Common myeloid progenitor, CD34-positive (primary cell): ENCODE measurements around the gene GRK5.

Source experiments
- CTCF ChIA-PET: fragments of 350-600 bp; sonication (Branson Sonifier 250); formaldehyde crosslinking; loops from one replicate; lab custom pipeline; 2021; ENCODE audit warnings: antibody characterized with exemption; lab: Charles Lee
- POLR2A ChIA-PET: fragments of 350-600 bp; sonication (Branson Sonifier 250); formaldehyde crosslinking; loops from one replicate; lab custom pipeline; 2021; ENCODE audit warnings: antibody characterized with exemption; lab: Charles Lee
- DNase-seq, 3 donors: peaks; one replicate each; pipeline versions ENCODE4 v3.0.0 to v3.0.0-alpha.2; 2013
- H3K27ac ChIP-seq, 2 experiments: 1 replicate in 1 of 2; 2 replicates in 1 of 2; pipeline ENCODE4 v1.7.0; 2013; ENCODE audit warnings: inconsistent platforms in 2 of 2, low read length in 2 of 2, mild to moderate bottlenecking in 2 of 2, low read depth in 1 of 2, moderate library complexity in 1 of 2; ENCODE audit not compliant: severe bottlenecking in 2 of 2, insufficient read depth in 1 of 2, poor library complexity in 1 of 2
- H3K27me3 ChIP-seq, 5 experiments: replicated peaks in 2 of 5; 1 replicate in 3 of 5; 2 replicates in 2 of 5; pipeline versions ENCODE4 v1.6.1 to v1.7.0; 2013; ENCODE audit warnings: low read length in 4 of 5, mild to moderate bottlenecking in 2 of 5, moderate library complexity in 2 of 5, inconsistent platforms in 1 of 5; ENCODE audit not compliant: insufficient read depth in 5 of 5, control insufficient read depth in 4 of 5
- H3K36me3 ChIP-seq, 4 experiments: 1 replicate in 2 of 4; 2 replicates in 2 of 4; pipeline versions ENCODE4 v1.6.1 to v1.7.0; 2013; ENCODE audit warnings: low read length in 3 of 4, control low read depth in 1 of 4, mild to moderate bottlenecking in 1 of 4; ENCODE audit not compliant: control insufficient read depth in 4 of 4, insufficient read depth in 4 of 4
- H3K4me1 ChIP-seq, 4 experiments: 1 replicate in 3 of 4; 2 replicates in 1 of 4; pipeline versions ENCODE4 v1.6.1 to v1.7.1; 2013; ENCODE audit warnings: low read length in 3 of 4, mild to moderate bottlenecking in 3 of 4, control low read depth in 1 of 4, inconsistent platforms in 1 of 4, moderate library complexity in 1 of 4; ENCODE audit not compliant: control insufficient read depth in 4 of 4, insufficient read depth in 4 of 4; ENCODE audit errors: control extremely low read depth in 1 of 4
- H3K4me3 ChIP-seq, 7 experiments: 1 replicate in 4 of 7; 2 replicates in 3 of 7; pipeline versions ENCODE4 v1.5.1 to v1.7.0; 2013; ENCODE audit warnings: mild to moderate bottlenecking in 7 of 7, low read length in 6 of 7, moderate library complexity in 6 of 7, inconsistent platforms in 2 of 7, low read depth in 2 of 7, control low read depth in 1 of 7; ENCODE audit not compliant: insufficient read depth in 4 of 7, control insufficient read depth in 1 of 7; ENCODE audit errors: extremely low read depth in 1 of 7
- H3K9me3 ChIP-seq, 5 experiments: 1 replicate in 4 of 5; 2 replicates in 1 of 5; pipeline versions ENCODE4 v1.6.1 to v1.7.1; 2013; ENCODE audit warnings: low read length in 4 of 5, mild to moderate bottlenecking in 2 of 5, inconsistent platforms in 1 of 5, low read depth in 1 of 5, moderate library complexity in 1 of 5; ENCODE audit not compliant: control insufficient read depth in 4 of 5, insufficient read depth in 2 of 5; ENCODE audit errors: control extremely low read depth in 1 of 5
- WGBS: methylation state at CpG from one replicate; pipeline ENCODE4 v1.1.5; 2013; ENCODE audit not compliant: insufficient coverage; 5-methylcytosine and 5-hydroxymethylcytosine counted together

The GRK5 gene

DNA sequence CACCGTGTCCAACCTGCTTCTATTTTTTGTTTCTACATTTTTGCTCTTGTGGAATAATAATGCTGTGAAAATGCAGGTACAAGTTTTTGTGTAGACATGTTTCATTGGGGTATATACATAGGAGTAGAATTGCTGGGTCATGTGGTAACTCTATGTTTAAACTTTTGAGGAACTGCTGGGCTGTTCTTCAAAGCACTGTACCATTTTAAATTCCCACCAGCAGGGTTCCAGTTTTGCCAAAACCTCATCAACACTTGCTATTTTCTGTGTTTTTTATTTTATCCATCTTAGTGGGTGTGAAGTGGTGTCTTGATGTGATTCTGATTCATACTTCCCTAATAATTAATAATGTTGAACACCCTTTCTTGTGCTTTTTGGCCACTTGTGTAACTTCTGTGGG, 196.6 kb downstream of the GRK5 start:
- Histone ChIP-seq H3K27me3 (peaks cover 0 to 2% (median 0%) of the 10 kb centered on the region in 5 experiments), H3K4me1 (peaks cover 5 to 19% (median 7%) of the 10 kb centered on the region in 4 experiments), H3K9me3 (no peaks in the 10 kb centered on the region), H3K4me3 (no peak overlapping the region), H3K27ac (no peak overlapping the region), H3K36me3 (no peaks in the 10 kb centered on the region)
- peak in 2 of 3 donors; percentile 41 to 60 for DNase-seq
- POLR2A ChIA-PET, result no interaction called here
- CTCF ChIA-PET, result no interaction called here
- WGBS, result no CpG with 5 or more reads among the region's 1 CpG

DNA sequence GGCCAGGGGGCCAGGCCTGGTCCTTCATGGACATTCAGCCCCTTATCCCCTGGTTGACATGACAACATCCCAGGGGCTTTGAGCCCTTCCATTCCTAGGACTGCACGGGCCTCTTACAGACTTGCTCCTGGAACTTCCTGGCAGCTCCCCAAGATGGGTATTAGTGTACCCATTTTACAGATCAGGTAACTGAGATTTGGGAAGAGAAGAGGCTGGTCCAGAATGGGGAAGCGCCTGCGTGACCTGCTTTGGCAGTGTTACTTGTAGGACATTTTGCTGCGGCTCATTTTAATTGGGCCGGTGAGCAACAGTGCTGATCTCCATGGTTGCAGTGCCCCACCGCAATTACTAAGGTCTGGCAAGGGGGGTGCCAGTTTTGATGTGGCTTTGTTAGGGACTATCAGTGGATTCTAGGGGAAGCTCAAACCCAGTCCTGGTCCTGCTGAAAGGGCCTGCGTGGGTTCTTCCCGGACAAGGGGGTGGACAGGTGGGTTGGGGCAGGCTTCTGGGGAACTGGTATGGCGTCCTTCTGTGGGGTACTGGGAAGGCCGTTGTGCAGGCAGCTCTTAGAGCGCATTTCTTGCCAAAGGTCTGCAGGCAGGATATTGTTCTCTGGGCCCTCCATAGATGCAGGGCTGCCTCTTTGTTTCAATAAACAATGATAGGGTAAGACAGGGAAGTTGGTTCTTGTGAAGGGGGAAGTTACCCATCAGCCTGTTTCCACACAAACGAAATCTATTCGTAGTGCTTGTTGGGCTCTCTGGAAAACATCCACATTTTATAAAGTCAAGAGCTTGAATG, 197.5 kb downstream of the GRK5 start:
- Histone ChIP-seq H3K4me1 (peaks cover 5 to 19% (median 7%) of the 10 kb centered on the region in 4 experiments), H3K27ac (no peak overlapping the region), H3K4me3 (no peak overlapping the region), H3K9me3 (no peaks in the 10 kb centered on the region), H3K36me3 (no peaks in the 10 kb centered on the region), H3K27me3 (no peaks in the 10 kb centered on the region)
- ChIA-PET CTCF (interaction anchor here (0.8 to 3.5 kb wide), 6 partner anchors 9 to 206 kb away, joined by 3 to 16 read pairs (median 10); no protein-coding TSS in a partner anchor), POLR2A (no interaction called here)
- DNase-seq, result peak in 2 of 3 donors; percentile 59 to 65
- 93% methylated on average over 7 of the region's 13 CpGs for WGBS

DNA sequence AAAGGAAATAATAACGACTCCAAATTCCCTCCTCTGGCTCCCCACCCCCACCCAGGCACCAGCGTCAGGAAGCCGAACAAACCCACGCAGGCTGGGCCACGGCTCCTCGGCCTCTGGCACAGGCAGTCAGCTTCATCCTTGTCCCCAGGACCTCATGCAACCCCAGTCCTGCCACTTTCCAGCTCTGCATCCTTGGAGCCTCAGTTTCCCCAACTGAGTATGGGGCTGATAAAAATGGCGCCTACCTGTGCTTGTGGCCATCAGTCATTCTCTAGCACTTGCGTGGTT, 198.1 kb downstream of the GRK5 start:
- H3K27ac ChIP-seq, result no peak overlapping the region

DNA sequence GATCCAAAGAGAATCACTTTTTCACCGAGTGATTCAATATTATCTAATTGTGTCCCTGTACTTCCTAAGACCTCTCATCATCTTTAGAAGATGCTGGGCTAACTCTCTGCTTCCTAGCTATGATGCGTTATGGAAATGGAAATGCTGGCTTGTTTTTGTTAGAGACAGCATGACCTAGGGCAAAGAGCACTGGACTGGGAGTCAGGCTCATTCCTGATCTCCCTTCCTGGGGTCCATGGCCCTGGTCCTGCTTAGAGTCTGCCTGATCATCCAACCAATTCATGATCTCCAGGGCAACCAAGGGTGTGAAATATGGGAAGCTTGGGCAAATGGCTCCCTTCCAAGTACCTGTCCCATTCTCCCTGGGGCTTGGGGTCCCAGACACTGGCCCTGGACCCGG, 198.8 kb downstream of the GRK5 start:
- Histone ChIP-seq H3K4me1 (peaks cover 5 to 16% (median 7%) of the 10 kb centered on the region in 4 experiments), H3K27me3 (no peaks in the 10 kb centered on the region), H3K4me3 (no peak overlapping the region), H3K9me3 (no peaks in the 10 kb centered on the region), H3K27ac (no peak overlapping the region), H3K36me3 (no peaks in the 10 kb centered on the region)
- no peak for DNase-seq
- 97% methylated on average over 3 of the region's 3 CpGs for WGBS
- ChIA-PET POLR2A (no interaction called here), CTCF (interaction anchor here (1.0 to 3.5 kb wide), 8 partner anchors 10 to 207 kb away, joined by 3 to 16 read pairs (median 10); partner anchors contain the start of gene GRK5)

More for the DNA sequence above, 198.1 kb downstream of the GRK5 start:
- H3K4me1 ChIP-seq, result peaks cover 5 to 19% (median 7%) of the 10 kb centered on the region in 4 experiments
- no peak overlapping the region for H3K4me3 ChIP-seq
- no peak for DNase-seq
- H3K9me3 ChIP-seq, result no peaks in the 10 kb centered on the region
- 27% methylated on average over 4 of the region's 8 CpGs for WGBS
- H3K36me3 ChIP-seq, result no peaks in the 10 kb centered on the region
- POLR2A ChIA-PET, result no interaction called here
- no peaks in the 10 kb centered on the region for H3K27me3 ChIP-seq
- CTCF ChIA-PET, result interaction anchor here (0.8 to 3.5 kb wide), 7 partner anchors 10 to 207 kb away, joined by 3 to 16 read pairs (median 9); no protein-coding TSS in a partner anchor

DNA sequence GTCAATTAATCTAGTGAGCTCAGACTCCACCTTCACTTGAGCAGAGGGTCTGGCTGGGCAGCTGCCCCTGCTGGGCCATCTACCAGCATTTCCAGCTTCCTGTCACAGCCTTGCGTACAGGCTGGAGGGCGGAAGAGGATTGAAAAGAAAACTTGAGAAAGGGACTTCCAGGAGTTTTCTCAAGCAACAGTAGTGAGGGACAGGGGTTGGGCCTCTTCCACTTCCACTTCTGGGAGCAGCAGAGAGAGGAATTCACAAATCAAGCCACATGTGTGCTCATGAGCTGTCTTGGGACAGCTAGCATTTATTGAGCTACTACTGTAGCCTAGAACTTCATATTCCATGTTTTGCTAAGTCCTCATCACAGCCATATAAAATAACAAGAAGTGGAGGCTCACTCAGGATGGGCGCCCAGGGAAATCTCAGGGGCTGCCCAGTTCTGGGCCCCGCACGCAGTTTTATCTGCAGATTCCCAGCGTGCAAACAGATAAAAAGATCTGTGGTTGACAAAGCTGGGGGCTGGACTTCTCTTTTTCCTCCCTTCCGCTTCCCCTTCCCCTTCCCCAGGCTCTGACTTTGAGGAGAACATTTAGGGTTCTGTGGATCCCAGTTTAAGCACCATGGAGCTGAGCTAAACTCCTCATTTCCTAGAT, 199.4 kb downstream of the GRK5 start:
- POLR2A ChIA-PET, result no interaction called here
- WGBS, result 83% methylated on average over 4 of the region's 7 CpGs
- no peak overlapping the region for H3K4me3 ChIP-seq
- CTCF ChIA-PET, result interaction anchor here (0.8 to 3.5 kb wide), 9 partner anchors 11 to 267 kb away, joined by 3 to 16 read pairs (median 9); partner anchors contain the start of gene GRK5
- no peaks in the 10 kb centered on the region for H3K27me3 ChIP-seq
- H3K9me3 ChIP-seq, result no peaks in the 10 kb centered on the region
- peaks cover 5 to 16% (median 7%) of the 10 kb centered on the region in 4 experiments for H3K4me1 ChIP-seq
- peak in 1 of 3 donors; percentile 6 for DNase-seq
- H3K36me3 ChIP-seq, result no peaks in the 10 kb centered on the region
- no peak overlapping the region for H3K27ac ChIP-seq

DNA sequence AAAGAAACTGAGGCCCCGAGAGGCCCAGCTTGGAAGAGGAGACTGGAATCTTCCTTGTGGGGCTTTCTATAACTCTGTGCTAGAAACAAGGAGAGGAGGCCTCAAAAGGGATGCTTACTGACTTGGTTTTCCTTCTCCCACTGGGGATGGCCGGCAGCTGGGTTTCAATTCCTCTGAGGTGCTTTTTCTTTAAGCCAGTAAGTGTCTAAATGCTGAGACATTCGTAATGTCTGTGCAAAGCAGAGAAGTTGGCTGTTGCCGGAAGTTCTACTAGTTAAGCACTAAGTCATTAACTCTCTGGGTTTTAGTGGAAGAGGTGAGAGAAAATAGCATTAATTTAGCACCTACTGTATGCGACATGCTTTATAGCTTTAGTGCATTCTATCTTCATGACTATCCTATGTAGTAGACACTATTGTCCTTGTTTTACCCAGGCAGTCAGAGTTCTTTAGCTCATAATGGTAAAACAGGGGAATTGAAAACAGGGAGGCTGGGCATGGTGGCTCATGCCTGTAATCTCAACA, 199.9 kb downstream of the GRK5 start:
- CTCF ChIA-PET, result interaction anchor here (0.8 to 3.5 kb wide), 8 partner anchors 11 to 267 kb away, joined by 3 to 16 read pairs (median 10); partner anchors contain the start of gene GRK5
- H3K4me3 ChIP-seq, result no peak overlapping the region
- POLR2A ChIA-PET, result no interaction called here

More for the DNA sequence above, 199.9 kb downstream of the GRK5 start:
- no peaks in the 10 kb centered on the region for H3K36me3 ChIP-seq
- no peak for DNase-seq
- H3K9me3 ChIP-seq, result no peaks in the 10 kb centered on the region
- 95% methylated on average over 4 of the region's 5 CpGs for WGBS
- H3K27me3 ChIP-seq, result no peaks in the 10 kb centered on the region
- H3K4me1 ChIP-seq, result peaks cover 5 to 16% (median 9%) of the 10 kb centered on the region in 4 experiments
- H3K27ac ChIP-seq, result no peak overlapping the region
